Spinal cord (tissue), 10 donors: ENCODE measurements around the gene SF1. TPM values are rescaled to one million over a fixed set of nuclear protein-coding genes. Genes with fewer than 3 reads are reported as not detected.

Source experiments
- DNase-seq, 6 donors: peaks; one replicate each; pipeline versions ENCODE4 v3.0.0 to v3.0.0-alpha.2; 2013 to 2015; ENCODE audit warnings: low spot score in 6 of 6, low read depth in 4 of 6
- H3K27ac ChIP-seq: one replicate; pipeline ENCODE4 v1.5.1; 2013; ENCODE audit warnings: low read depth, low read length, control low read depth
- H3K27me3 ChIP-seq: one replicate; pipeline ENCODE4 v1.6.1; 2013; ENCODE audit warnings: low read length; ENCODE audit not compliant: control insufficient read depth, insufficient read depth
- H3K36me3 ChIP-seq: one replicate; pipeline ENCODE4 v1.6.1; 2013; ENCODE audit warnings: low read length; ENCODE audit not compliant: control insufficient read depth, insufficient read depth
- H3K4me1 ChIP-seq: one replicate; pipeline ENCODE4 v1.6.1; 2013; ENCODE audit warnings: low read length; ENCODE audit not compliant: control insufficient read depth, insufficient read depth
- H3K4me3 ChIP-seq: one replicate; pipeline ENCODE4 v1.5.1; 2013; ENCODE audit warnings: low read depth, low read length, control low read depth
- H3K9me3 ChIP-seq: one replicate; pipeline ENCODE4 v1.6.1; 2013; ENCODE audit warnings: low read length; ENCODE audit not compliant: control insufficient read depth, insufficient read depth
- WGBS: methylation state at CpG from one replicate; pipeline ENCODE4 v1.1.5; 2013; ENCODE audit warnings: missing lambda C conversion rate; ENCODE audit not compliant: insufficient coverage; 5-methylcytosine and 5-hydroxymethylcytosine counted together
- polyA plus RNA-seq, 2 donors: library from polyadenylated mRNA; unstranded; fragments of 120-200 nt; gene quantifications; one replicate each; pipeline ENCODE4 v1.2.1, GENCODE V29; 2013; ENCODE audit not compliant: insufficient read length in 2 of 2
- total RNA-seq, 2 donors: library from RNA; depleted of rRNA in 1 of 2; stranded (reverse); fragments of 120-200 nt in 1 of 2; fragments of >200 nt in 1 of 2; gene quantifications; one replicate each; pipeline versions ENCODE4 v1.2.3 to v1.2.4, GENCODE V29; 2013 to 2014
- donor health status: healthy.

SF1 gene
- total and polyA plus RNA-seq, 4 donors, result 102 to 377 (median 202) TPM

DNA sequence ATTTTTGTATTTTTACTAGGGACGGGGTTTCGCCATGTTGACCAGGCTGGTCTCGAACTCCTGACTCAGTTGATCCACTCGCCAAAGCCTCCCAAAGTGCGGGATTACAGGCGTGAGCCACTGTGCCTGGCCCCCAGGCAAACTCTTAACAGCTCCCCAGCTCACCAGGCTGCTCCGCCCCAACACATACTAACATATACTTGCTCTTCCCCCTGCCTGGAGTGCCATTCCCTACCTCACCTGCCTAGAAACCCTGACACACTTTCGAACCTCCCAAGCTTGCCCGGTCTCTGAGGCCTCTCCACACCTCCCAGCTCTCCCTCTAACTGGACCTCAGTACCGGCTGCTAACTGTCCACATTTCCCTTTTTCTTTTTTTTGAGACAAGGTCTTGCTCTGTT lies 16.2 kb upstream of the SF1 start:
- peaks cover 79% of the 10 kb centered on the region for H3K36me3 ChIP-seq
- peaks cover 7% of the 10 kb centered on the region for H3K4me1 ChIP-seq
- no peaks in the 10 kb centered on the region for H3K9me3 ChIP-seq
- no peak overlapping the region for H3K4me3 ChIP-seq
- no peaks in the 10 kb centered on the region for H3K27me3 ChIP-seq
- no peak for DNase-seq
- WGBS, result 94% methylated on average over 10 of the region's 10 CpGs
- no peak overlapping the region for H3K27ac ChIP-seq

DNA sequence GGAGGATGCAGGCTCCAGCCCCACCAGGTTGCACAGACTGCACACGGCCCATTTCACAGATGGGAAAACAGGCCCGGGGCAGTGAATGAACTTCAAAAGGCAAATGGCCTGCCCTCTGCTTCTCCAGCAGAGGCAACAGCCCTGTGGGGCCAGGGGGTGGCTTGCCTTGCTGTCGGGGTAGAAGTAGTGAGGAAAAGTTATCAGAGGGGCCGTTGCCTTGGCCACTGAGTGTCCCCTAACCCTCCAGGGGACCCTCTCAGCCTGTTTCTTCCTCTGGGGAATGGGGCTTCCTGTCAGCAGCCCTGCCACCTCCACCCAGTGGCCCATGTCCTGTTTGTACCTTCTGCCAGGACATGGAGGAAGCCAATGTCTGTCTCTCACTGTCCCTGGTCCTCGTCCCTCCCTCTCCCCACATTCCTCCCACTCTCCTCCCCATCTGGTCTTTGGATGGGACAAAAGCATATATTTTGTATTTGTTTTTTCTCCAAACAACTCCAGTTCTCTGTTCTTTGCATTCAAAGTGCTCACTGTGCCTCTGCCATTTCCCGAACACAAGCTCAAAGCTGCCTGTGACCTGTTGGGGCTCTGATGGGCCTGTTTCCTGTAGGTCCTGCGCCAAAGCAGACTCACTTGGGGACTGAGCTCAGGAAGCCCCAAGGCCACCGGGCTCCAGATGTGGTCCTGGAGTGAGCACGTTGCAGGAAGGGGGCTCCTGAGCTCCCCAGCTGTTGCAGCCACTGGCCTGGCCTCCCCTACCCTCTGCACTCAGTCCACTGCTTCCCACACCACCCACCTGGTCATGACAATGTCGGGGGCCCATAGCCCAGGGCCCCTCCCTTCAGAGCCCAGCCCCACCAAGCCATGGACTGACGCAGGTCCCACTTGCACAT lies 15.2 kb upstream of the SF1 start:
- Histone ChIP-seq H3K27me3 (no peaks in the 10 kb centered on the region), H3K4me3 (no peak overlapping the region), H3K27ac (peak overlapping the region; percentile 64), H3K4me1 (peaks cover 7% of the 10 kb centered on the region), H3K36me3 (peaks cover 79% of the 10 kb centered on the region), H3K9me3 (no peaks in the 10 kb centered on the region)
- no peak for DNase-seq
- 78% methylated on average over 10 of the region's 11 CpGs for WGBS

DNA sequence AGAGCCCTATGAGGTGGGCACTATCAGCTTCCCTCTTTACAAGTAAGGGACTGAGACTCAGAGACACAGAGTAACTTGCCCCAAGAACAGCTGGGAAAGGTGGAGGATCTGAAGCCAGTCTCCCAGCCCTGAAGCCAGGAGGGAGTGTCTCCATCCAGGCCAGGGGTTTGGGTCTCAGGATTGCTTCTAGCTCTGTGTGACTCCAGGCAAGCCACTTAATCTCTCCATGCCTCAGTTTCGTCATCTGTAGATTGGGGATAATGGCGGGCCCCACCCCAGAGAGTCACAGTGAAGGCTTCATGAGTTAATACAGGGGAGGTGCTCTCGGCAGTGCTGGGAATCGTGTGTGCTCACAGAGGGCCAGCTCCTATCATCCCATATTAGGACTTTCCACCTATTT lies 14.1 kb upstream of the SF1 start:
- Histone ChIP-seq H3K4me3 (no peak overlapping the region), H3K4me1 (peaks cover 7% of the 10 kb centered on the region), H3K36me3 (peaks cover 76% of the 10 kb centered on the region), H3K9me3 (no peaks in the 10 kb centered on the region), H3K27me3 (no peaks in the 10 kb centered on the region), H3K27ac (no peak overlapping the region)
- no peak for DNase-seq
- WGBS, result no CpG with 5 or more reads among the region's 4 CpGs

DNA sequence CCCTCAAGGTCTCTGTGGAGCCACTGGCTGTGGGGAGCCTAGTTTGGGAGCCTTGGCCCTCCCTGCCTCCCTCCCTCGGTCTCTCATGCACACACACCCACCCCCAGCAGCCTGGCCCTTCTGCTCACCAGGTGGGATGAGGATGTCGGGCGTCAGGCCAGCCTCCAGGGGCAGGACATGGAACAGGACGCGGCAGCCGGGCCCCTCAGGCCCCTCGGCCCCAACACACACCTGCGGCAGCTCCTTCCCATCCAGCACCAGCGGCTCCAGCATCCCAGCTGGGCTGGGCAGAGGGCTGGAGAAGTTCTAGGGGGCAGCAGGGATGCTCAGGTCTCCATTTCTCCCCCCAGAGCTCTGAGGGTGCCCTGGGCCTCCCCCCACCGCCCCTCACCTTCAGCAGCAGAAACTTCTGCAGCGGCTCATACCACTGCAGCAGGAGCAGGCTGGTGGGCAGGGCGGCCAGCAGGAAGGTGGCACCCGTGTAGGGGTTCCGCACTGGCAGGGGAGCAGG lies 13.5 kb upstream of the SF1 start:
- Histone ChIP-seq H3K27ac (no peak overlapping the region), H3K9me3 (no peaks in the 10 kb centered on the region), H3K4me1 (peaks cover 7% of the 10 kb centered on the region), H3K27me3 (no peaks in the 10 kb centered on the region), H3K4me3 (no peak overlapping the region), H3K36me3 (peaks cover 71% of the 10 kb centered on the region)
- 78% methylated on average over 6 of the region's 14 CpGs for WGBS
- DNase-seq, result no peak

DNA sequence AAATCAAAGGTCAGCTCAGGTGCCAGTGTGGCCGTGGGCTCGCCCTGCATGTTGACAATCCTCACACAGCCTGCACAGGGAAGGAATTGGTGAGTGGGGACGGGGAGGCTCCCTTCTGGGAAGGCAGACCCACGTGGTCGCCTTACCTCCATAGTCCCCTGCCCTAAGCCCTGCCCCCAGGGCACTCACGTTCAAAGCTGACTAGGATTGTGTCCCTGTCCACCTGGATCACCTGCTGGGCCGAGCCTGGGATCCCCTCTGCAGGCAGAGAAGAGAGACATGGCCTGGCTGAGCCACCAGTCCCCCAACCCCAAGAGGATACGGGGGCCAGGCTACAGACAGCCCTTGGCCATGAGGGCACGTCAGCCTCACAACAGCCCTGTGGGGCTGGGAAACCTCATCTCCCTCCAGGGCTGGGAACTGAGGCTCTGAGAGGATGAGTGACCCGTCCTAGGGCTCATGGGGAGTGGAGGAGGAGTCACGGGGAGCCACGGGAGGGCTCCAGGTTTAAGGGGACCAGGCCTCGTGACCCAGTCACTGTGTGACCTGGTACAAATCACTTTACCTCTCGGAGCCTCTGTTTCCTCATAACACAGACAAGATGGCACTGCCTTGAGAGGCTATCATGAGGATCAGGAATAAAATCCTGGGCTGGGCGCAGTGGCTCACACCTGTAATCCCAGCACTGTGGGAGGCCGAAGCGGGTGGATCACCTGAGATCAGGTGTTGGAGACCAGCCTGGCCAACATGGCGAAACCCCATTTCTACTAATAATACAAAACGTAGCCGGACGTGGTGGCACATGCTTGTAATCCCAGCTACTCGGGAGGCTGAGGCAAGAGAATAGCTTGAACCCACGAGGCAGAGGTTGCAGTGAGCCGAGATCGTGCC lies 12.1 kb upstream of the SF1 start:
- Histone ChIP-seq H3K4me3 (no peak overlapping the region), H3K9me3 (no peaks in the 10 kb centered on the region), H3K36me3 (peaks cover 59% of the 10 kb centered on the region), H3K4me1 (peaks cover 7% of the 10 kb centered on the region), H3K27ac (no peak overlapping the region), H3K27me3 (no peaks in the 10 kb centered on the region)
- DNase-seq, result no peak
- WGBS, result 78% methylated on average over 11 of the region's 25 CpGs

DNA sequence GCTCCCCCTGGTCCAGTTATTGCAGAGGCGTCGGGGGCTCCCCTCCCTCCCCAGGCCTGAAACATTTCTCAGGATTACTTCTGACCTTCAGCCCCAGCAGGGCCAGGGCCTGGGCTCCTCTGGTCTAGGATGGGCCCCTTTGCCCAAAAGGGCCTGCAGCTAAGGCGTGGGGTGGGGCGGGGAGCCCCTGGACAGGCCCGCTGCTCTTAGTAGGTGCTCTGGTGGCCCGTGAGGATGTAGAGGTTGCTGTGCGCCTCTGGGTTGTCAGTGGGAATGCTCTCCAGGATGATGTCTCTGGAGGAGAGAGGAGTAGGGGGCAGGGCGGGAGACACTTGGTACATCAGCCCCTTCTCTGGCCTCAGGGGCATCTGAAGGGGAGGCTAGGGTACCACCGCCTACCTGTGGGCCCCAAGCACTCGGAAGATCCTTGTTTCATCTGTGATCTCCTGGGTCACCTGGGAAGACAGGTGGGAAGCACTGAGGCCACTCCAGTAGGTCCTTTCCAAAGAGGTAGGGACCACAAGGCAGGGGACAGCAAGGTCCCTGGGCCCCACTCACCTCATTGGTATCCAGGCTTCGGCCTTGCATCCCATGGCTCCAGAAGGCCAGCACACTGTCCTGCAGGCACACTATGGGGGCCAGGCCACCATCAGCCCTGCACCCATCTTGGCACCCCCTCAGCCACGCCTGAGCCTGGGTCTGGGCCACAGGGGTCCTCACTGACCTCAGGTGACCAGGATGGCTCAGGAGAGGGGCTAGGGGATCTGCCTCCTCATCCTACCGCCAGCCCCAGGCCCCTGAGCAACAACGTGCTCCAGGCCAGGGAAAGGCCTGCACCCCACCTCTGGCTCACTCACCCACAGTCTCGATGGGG lies 11.2 kb upstream of the SF1 start:
- no peaks in the 10 kb centered on the region for H3K9me3 ChIP-seq
- no peak overlapping the region for H3K27ac ChIP-seq
- 91% methylated on average over 14 of the region's 15 CpGs for WGBS
- H3K4me1 ChIP-seq, result peaks cover 7% of the 10 kb centered on the region
- no peak for DNase-seq
- H3K27me3 ChIP-seq, result no peaks in the 10 kb centered on the region
- H3K4me3 ChIP-seq, result no peak overlapping the region
- peaks cover 56% of the 10 kb centered on the region for H3K36me3 ChIP-seq

DNA sequence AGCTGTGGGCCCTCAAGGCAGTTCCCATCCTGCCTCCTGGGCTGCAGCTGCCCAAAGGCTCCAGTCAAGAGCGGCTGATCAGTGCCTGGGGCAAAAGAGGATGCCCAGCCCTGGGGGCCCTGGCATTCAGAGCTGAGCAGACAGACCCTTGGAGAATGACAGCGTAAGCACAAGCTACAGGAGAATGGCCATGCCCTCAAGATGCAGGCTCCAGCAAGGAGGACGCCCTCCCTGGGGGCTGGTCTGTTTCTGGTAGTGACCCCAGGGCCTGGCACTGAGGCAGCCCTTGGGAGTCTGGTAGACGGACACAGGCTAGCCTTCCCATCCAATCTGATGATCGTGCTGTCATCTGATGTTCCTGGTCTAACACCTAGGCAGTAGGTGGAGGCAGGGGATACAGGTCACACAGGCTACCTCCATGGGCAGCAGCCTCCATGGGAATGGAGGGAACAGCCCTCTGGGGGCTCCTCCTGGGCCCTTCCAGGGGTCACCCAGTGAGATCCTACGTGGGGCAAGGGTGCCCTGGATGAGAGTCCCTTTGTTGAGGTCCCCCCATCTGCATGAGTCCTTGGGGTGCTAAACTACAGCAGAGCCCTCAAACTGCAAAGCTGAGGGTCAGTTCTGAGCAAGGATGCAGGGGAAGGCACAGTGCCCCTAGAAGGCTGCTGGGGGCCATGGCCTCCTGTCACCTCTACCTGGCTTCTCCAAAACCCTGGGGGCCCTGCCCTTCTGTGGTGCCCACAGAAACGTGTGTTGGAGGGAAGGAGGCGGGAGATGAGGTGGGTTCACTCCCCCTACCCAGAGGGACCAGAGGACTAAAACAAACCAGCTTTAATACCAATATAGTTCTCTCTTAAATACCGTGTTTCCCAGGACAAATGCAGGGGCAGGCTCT lies 10.2 kb upstream of the SF1 start:
- Histone ChIP-seq H3K27ac (no peak overlapping the region), H3K4me3 (no peak overlapping the region), H3K27me3 (no peaks in the 10 kb centered on the region), H3K36me3 (peaks cover 58% of the 10 kb centered on the region), H3K4me1 (peaks cover 7% of the 10 kb centered on the region), H3K9me3 (no peaks in the 10 kb centered on the region)
- 91% methylated on average over 6 of the region's 9 CpGs for WGBS
- no peak for DNase-seq

DNA sequence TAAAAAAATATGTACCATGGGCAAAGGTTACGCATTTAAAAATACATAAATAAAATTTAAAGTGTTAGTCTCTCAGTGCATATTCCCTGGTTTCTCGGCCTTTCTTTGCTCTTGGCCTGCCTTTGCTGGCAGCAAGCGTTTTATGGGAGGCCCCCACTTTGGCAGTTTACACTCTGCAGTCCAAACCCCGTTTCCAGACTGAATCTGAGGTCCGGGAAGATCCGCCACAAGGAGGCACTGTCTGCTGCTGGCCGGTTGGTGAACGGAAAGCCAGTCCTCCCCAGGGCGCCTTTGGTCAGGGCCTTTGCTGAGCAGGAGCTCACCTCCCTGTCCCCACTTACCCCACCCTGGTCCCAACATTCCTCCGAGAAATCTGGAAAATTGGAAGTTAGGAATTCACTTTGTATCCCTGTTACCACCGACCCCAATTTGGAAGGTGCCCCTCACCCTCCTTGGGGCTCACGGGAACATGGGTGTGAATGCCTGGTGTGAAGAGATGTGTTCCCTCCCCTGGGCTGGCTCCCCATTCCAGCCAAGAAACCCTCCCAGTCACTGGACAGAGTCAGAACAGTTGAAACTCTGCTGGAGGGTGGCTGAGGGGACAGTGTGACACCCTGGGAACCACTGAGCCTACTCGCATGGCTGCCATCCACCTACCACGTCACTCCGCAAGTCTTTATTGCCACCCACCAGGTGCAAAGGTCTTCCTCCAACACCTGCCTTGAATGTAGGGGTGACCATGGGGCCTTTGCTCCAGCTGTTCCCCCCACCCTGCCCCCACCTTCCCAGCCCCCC lies 9.4 kb upstream of the SF1 start:
- Histone ChIP-seq H3K27ac (no peak overlapping the region), H3K27me3 (no peaks in the 10 kb centered on the region), H3K36me3 (peaks cover 53% of the 10 kb centered on the region), H3K4me3 (no peak overlapping the region), H3K4me1 (no peaks in the 10 kb centered on the region), H3K9me3 (no peaks in the 10 kb centered on the region)
- 19% methylated on average over 8 of the region's 15 CpGs for WGBS
- peak in 1 of 6 donors; percentile 41 for DNase-seq
